ENCODE measurements around the gene RBBP6. TPM values are rescaled to one million over a fixed set of nuclear protein-coding genes. Genes with fewer than 3 reads are reported as not detected.

The RBBP6 gene
- 22.1 to 26.0 TPM (median 24.1 TPM) in 5 replicates for total RNA-seq (2022; extraction: Qiagen RNA extraction; ENCODE audit: low read depth)

DNA sequence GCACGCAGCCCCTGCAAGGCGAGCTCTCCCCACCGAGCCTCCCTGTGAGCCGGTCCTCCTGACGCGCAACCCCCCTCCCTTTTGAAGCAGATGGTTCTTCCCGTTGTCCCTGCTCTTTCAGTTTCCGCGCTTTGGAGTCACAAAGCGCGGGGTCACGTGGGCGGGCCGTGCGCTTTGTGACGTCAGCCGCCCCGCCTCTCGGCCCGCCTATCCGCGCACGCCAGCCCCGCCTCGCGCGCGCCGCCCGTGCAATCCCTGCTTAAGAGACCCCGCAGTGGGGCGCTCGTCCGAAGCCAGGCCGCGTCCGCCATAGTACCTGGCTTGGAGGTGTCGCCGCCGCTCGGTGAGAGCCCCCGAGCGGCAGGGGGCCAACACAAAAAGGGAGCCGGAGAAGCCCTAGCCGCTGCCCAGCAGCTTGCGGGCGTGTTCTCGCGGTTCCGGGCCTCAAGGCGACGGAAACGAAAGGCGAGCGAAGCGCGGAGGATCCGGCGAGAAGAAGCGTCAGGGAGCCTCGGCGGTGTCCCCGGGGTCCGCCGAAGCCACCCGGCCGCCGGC, at the start of gene RBBP6:
Gene RBBP6, plus strand, starts transcription at position 272 of the 555 bp plus-strand sequence. CDS start 1,061 bp downstream, outside the sequence.

Other genes with a start within 250 kb of the RBBP6 start
- gene TNRC6A, start 190.1 kb downstream of the RBBP6 start, total RNA-seq (2022; extraction: Qiagen RNA extraction; ENCODE audit: low read depth), result 22.5 to 30.6 TPM (median 27.6 TPM) in 5 replicates